Stimulated activated CD4-positive, alpha-beta T cell treated with anti-CD3 and anti-CD28 coated beads, Interleukin-4, amount 100 ng/mL, for 24 hours (primary cell): ENCODE results near the gene AMER1.
"Not testable (repeated sequence)": the region's sequence is repeated elsewhere in the genome, so short reads cannot be mapped to it uniquely, and the experiment has no call there.

Experiments used
- DNase-seq: peaks from one replicate; pipeline ENCODE4 v3.0.0-alpha.2; 2020

The AMER1 gene

DNA sequence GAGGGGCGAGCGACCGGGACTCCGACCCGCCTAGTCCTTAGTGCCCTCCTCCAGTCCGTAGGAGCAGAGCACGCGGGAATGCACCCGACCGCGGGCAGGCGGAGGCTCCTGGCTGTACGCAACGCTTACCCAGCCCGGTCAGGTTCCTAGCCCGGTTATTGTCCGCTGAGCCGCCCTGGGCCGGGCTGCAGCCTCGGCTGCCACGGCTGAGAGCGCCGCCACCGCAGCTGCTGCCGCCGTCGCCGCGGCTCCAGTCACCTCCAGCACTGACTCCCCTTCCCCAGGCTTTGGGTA, at the start of gene AMER1:
Gene AMER1, minus strand, starts transcription at position 268 of the 294 bp plus-strand sequence. CDS start 12,422 bp downstream, outside the sequence.
- DNase-seq = no peak

DNA sequence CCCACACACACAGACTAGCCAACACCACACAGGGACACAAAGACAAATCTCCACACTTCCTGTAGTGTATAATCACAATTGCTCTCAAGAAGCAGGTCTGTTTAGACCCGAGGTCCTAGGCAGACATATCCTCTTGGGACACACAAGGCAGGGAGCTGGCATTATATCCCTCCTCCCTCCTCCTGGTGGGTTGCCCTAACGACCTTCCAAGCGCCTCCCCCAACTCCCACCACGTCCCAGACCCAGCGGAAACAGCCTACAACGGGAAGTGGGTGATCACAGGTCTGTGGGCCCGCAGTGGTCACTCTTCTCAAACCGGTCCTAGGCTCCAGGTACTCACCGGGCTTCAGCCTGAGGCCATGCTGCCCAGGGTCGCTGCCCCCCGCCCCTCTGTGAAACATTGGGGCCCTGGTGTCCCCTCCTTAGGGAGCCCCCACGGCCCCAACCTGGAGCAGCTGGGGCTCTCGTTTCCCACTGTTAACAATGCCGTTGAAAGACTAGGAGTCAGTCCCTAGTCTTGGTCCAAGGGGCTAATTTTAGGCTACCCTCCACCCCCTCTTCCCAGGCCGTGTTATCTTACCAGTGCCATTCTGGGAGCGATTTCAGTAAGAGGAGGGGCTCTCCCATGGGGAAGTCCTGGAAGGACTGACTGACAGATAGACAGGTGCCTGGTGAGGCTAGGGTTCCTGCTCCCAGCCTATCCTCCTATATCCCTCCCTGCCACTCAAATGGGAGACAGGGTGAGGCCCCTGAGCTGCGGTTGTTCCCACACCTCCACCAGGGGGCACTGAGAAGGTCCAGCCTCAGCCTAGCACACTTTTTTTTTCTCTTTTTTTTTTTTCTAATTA, 24.8 kb upstream of the AMER1 start, which contains the start of gene ASB12:
Gene ASB12, minus strand, starts transcription at position 485 of the 848 bp plus-strand sequence. CDS start 4,957 bp downstream, outside the sequence.
- DNase-seq = no peak

- DNase-seq = no peak
Observed at GRCh38 chrX:64229154-64229553, 23.6 kb upstream of the AMER1 start.

DNA sequence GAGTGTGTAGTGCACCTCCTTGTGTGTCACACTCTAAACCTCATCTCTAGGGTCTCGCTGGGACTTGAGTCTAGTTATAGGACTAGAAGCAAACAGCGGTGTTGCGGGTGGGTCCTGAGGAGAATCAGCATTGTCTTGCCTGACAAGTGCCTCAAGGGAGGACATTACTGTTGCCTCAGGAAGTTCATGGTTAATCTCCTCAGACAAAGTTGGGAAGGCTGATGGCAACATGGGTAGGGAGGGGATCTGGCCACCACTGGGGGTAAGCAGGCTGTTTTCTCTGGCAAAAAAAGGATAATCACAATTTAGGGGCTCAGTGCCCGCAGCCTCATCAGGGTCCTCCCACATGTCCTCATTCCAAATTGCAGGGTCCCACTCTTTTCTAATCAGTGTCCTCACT, 12.5 kb upstream of the AMER1 start:
- DNase-seq = no peak

GRCh38 chrX:64213989-64214388, 8.5 kb upstream of the AMER1 start:
- DNase-seq = not testable (repeated sequence)

- DNase-seq = no peak
Observed at GRCh38 chrX:64206556-64207162, 1.2 kb upstream of the AMER1 start.

DNA sequence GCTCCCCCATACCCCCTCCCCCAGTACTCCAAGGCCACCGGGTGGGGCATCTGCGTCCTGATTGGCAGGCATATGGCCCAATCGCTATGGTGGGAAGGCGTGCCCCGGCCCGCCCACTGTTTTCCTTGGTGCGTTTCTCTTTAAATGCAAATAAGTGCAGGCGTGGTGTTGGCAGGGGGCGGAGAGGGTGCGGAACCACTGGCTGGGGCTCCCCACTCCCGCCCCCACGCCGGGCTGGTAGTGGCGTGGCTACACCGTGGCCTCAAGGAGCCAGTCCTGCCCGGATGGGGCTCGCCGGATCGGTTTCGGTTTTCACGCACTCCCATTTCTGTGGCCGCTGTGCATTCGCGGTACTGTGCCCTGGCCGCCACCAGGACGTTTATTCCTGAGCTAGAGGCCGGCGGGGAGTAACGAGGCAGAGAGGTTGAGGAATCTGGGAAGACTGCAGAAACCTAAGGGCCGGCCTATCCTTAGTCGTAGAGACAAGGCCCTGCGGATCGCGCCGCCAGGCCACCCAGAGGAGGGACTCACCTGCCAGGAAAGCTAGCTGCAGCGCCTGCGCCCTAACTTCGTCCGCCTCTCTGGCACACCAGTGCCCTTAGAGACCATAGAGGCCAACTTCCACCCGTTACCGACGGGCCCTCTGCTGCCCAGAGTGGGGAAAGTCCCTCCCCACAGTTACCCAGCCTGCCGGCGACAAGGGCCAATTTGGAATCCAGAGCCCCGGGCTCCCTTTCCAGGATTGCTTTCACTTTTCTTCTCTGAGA, 410 bp upstream of the AMER1 start:
- peak; percentile 87 for DNase-seq

- DNase-seq = peak; percentile 4
Observed at GRCh38 chrX:64204701-64205440, 637 bp downstream of the AMER1 start.

GRCh38 chrX:64204252-64204651, 1.3 kb downstream of the AMER1 start:
- DNase-seq = no peak

- no peak for DNase-seq
Observed at GRCh38 chrX:64202808-64203325, 2.6 kb downstream of the AMER1 start.

DNA sequence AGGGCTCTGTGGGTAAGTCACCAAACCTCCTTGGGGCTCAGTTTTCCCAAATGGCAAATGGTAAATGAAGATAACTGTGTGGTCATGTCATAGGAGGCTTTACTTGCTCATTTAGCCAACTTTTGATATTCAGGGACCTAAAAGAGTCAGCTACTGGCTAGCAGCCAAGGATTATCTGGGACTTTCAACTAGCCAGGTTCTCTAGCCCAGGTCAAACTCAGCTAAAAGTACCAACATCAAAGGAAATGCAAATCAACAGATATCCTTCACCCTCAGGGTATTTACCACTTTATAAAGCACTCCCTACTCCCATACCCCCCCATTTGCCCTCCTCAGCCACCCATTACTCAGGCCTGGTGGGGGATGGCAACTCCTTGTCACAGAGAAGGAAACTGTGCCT, 7.5 kb downstream of the AMER1 start:
- no peak for DNase-seq

- DNase-seq = no peak
Observed at GRCh38 chrX:64196606-64197005, 8.9 kb downstream of the AMER1 start.

DNA sequence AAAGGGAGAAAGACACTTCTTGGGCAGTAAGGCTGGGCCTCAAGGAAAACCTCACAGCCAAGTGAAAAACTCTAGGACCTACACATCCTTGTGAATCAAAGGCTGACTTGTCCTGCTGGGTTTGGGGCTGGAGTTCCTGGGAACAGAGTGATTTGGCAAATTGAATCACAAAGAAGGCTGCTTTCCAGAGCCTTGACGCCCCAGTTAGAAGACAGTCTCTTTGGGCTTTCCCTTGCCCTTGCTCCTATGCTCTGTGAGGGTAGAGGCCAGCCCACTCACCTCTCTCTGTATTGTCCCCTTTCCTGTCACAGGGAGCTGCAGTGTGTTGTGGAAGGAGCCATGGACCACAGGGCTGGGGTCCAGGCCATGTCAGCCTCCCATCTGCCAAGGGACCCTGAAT, 9.6 kb downstream of the AMER1 start:
- DNase-seq = no peak

DNA sequence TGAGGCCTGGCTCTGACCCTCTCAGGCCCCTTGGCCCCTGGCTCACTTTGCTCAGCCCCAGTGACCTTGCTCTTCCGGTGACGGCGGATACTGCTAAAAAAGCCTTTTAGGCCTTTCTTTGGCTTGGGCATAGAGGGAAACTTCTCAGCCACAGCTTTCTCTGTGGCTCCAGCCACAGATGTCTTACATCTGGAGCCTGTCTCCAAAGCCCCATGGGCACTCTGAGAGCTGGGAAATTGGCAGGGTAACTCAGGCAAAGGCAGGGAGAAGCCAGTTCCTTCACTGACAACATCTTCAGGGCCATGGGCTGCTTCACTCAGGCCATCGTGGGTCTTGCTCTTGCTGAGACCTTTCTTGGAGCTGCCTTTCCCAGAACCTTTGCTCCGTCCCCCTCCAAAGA, 12.8 kb downstream of the AMER1 start:
- no peak for DNase-seq

GRCh38 chrX:64192040-64192439, 13.5 kb downstream of the AMER1 start:
- DNase-seq = no peak

DNA sequence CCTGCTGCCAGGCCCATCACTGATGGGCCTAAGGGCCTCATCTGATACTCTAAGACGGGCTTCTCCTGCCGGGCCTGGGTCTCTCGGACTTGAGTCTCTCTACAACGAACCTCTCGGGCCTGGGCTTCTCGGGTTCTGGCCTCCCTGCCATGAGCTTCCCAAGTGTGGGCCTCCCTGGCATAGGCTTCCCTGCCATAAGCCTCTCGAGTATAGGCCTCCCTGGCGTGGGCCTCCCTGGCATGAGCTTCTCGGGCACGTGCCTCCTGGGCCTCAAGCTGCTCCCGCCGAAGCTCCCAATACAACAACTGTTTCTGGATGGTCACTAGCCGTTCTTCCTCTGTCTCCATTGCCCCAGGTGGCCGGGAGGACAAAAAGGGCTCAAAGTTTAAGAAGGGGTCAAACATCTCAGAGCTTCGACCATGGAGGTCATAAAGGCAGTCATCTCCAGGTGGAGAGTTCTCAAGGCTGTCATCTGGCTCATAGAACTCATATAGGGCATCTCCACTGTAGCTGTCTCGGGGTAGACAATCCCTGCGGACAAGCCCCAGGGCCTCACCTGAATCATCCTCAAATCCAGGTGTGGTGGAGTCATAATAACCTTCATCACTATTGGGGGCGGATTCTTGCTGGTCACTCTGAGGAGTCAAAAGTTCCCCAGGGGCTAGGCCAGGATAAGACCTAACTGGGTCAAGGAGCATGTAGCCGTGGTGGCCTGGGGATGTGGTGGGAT, 14.1 kb downstream of the AMER1 start:
- no peak for DNase-seq

- DNase-seq = no peak
Observed at GRCh38 chrX:64190136-64190740, 15.3 kb downstream of the AMER1 start.

- no peak for DNase-seq
Observed at GRCh38 chrX:64188901-64189300, 16.6 kb downstream of the AMER1 start.

GRCh38 chrX:64187762-64188150, 17.8 kb downstream of the AMER1 start:
- no peak for DNase-seq

- DNase-seq = no peak
Observed at GRCh38 chrX:64186974-64187761, 18.3 kb downstream of the AMER1 start.

GRCh38 chrX:64184396-64184795, 21.1 kb downstream of the AMER1 start:
- DNase-seq = no peak
